Sciatic nerve (tissue), 1 donor: ENCODE measurements around the gene FGF18. TPM values are rescaled to one million over a fixed set of nuclear protein-coding genes. Genes with fewer than 3 reads are reported as not detected.

Source experiments
- microRNA-seq: library from miRNA; unstranded; fragments of <30 nt; microRNA quantifications from one replicate; pipeline ENCODE4 v1.2.0, GENCODE V29; 2020
- total RNA-seq: library from RNA; stranded (reverse); fragmentation: NEBNext Ultra II Directional; extraction: Animal tissue kit (Norgen Biotek cat#: 25700); gene quantifications from one replicate; pipeline ENCODE4 v1.2.1, GENCODE V29; 2021
- donor health status: DM: no; HTN: no; CAD: no.

Gene FGF18
- total RNA-seq, 1 donor from 2014 or later, result 15.8 TPM

Small RNAs within 50 kb of the gene (microRNA-seq; reads per million reads assigned to microRNA genes)
- 1.4 reads per million for gene MIR3912

Other genes with a start within 250 kb of the FGF18 start
- gene TLX3, start 110.4 kb upstream of the FGF18 start, total RNA-seq, result not detected
- 544 TPM for gene NPM1, start 31.8 kb upstream of the FGF18 start, total RNA-seq